GM12878 (cell line): ENCODE data around the gene HOXD10. TPM values are rescaled to one million over a fixed set of nuclear protein-coding genes. Genes with fewer than 3 reads are reported as not detected.

ENCODE experiments used
- ATAC-seq: fragments of 200-7000 bp; cut with Tn5 transposase; 3 replicates; pipeline ENCODE4 v1.9.1; 2020; ENCODE audit warnings: mild to moderate bottlenecking, moderate library complexity
- BruUV-seq: library from RNA; stranded (reverse); fragments of 400-500 nt; replicated peaks from 2 replicates; lab custom pipeline; 2021; lab: Mats Ljungman, UMichigan
- CTCF ChIA-PET: fragments of 300-600 bp; sonication (Branson Sonifier 250); formaldehyde crosslinking; extraction: SDS; loops from one replicate; lab custom pipeline; 2021; ENCODE audit warnings: inconsistent platforms; lab: Yijun Ruan, JAX
- POLR2A ChIA-PET: fragments of 350-600 bp; formaldehyde crosslinking; extraction: SDS; loops from one replicate; lab custom pipeline; 2021; ENCODE audit warnings: inconsistent platforms; lab: Charles Lee
- RAD21 ChIA-PET: fragments of 300-600 bp; sonication (Branson Sonifier 250); formaldehyde crosslinking; loops from one replicate; lab custom pipeline; 2023; ENCODE audit warnings: antibody characterized with exemption; ENCODE audit not compliant: unreplicated experiment; lab: Charles Lee
- SMC1A ChIA-PET: fragments of 300-600 bp; sonication (Branson Sonifier 250); formaldehyde crosslinking; loops from one replicate; lab custom pipeline; 2023; ENCODE audit not compliant: unreplicated experiment, uncharacterized antibody; lab: Charles Lee
- DNase-seq: peaks from one replicate; pipeline ENCODE4 v3.0.0-alpha.2; 2011; ENCODE audit warnings: low read depth, low spot score
- FAIRE-seq: peaks from 3 replicates; lab custom pipeline; 2011; peaks lifted over from hg19 to GRCh38; lab: Jason Lieb, UNC
- H2AFZ ChIP-seq: 2 replicates; pipeline ENCODE4 v1.6.0; 2011; ENCODE audit warnings: low read depth, low read length, control low read depth; ENCODE audit not compliant: control insufficient read depth
- H3K27ac ChIP-seq: 2 replicates; pipeline ENCODE4 v1.5.1; 2011; ENCODE audit warnings: control low read depth; ENCODE audit not compliant: control insufficient read depth, insufficient read depth
- H3K27me3 ChIP-seq, 2 experiments: replicated peaks in 1 of 2; 2 replicates each; pipeline versions ENCODE4 v1.6.0 to v1.6.1; 2011; ENCODE audit warnings: low read length in 1 of 2; ENCODE audit not compliant: control insufficient read depth in 2 of 2, insufficient read depth in 2 of 2
- H3K36me3 ChIP-seq, 2 experiments: 2 replicates each; pipeline ENCODE4 v1.5.1; 2011; ENCODE audit warnings: low read length in 1 of 2; ENCODE audit not compliant: control insufficient read depth in 2 of 2, insufficient read depth in 2 of 2
- H3K4me1 ChIP-seq: 2 replicates; pipeline ENCODE4 v1.6.1; 2011; ENCODE audit warnings: mild to moderate bottlenecking, low read length, moderate library complexity, mixed read lengths; ENCODE audit not compliant: control insufficient read depth, insufficient read depth
- H3K4me2 ChIP-seq: 2 replicates; pipeline ENCODE4 v1.6.0; 2011; ENCODE audit warnings: control low read depth; ENCODE audit not compliant: control insufficient read depth, insufficient read depth
- H3K4me3 ChIP-seq: fragments of 200-600 bp; sonication (generic); 2 replicates; pipeline ENCODE4 v1.5.1; 2016
- H3K79me2 ChIP-seq: 2 replicates; pipeline ENCODE4 v1.6.0; 2011; ENCODE audit warnings: low read length; ENCODE audit not compliant: control insufficient read depth, insufficient read depth
- H3K9ac ChIP-seq: 2 replicates; pipeline ENCODE4 v1.8.0; 2011; ENCODE audit warnings: low read length, control low read depth, mixed read lengths; ENCODE audit not compliant: control insufficient read depth, insufficient read depth
- H3K9me3 ChIP-seq: replicated peaks from 3 replicates; pipeline ENCODE4 v1.5.1; 2011; ENCODE audit warnings: mild to moderate bottlenecking, low read length; ENCODE audit not compliant: control insufficient read depth, insufficient read depth
- H4K20me1 ChIP-seq: 2 replicates; pipeline ENCODE4 v1.6.0; 2011; ENCODE audit not compliant: control insufficient read depth, insufficient read depth
- ASH2L ChIP-seq: fragments of 300-600, 200-600 bp; sonication (generic); IDR thresholded peaks from 2 replicates; pipeline ENCODE4 v1.6.1; 2017; ENCODE audit warnings: low read depth, mild to moderate bottlenecking, borderline replicate concordance
- BHLHE40 ChIP-seq, 2 experiments: fragments of 450-650 bp in 1 of 2; IDR thresholded peaks; 2 replicates each; pipeline ENCODE4 v1.6.1; 2011 to 2017; ENCODE audit warnings: low read depth in 2 of 2, borderline replicate concordance in 1 of 2, improper control_type of control experiment in 1 of 2, low read length in 1 of 2, mild to moderate bottlenecking in 1 of 2
- BRCA1 ChIP-seq: IDR thresholded peaks from 2 replicates; pipeline ENCODE4 v1.6.1; 2011; ENCODE audit warnings: low read depth, low read length, improper control_type of control experiment
- EED ChIP-seq: sonication (generic); IDR thresholded peaks from 2 replicates; pipeline ENCODE4 v1.6.1; 2016; ENCODE audit warnings: antibody characterized with exemption, low read depth
- FOS ChIP-seq: IDR thresholded peaks from 3 replicates; pipeline ENCODE4 v1.6.1; 2011; ENCODE audit warnings: borderline replicate concordance; ENCODE audit not compliant: insufficient read length; ENCODE audit errors: extremely low read depth
- GABPA ChIP-seq: IDR thresholded peaks from 2 replicates; pipeline ENCODE4 v1.6.1; 2014; ENCODE audit warnings: antibody characterized with exemption, low read depth, mild to moderate bottlenecking, inconsistent platforms
- IRF3 ChIP-seq: fragments of 450-650 bp; IDR thresholded peaks from 2 replicates; pipeline ENCODE4 v1.6.1; 2014; ENCODE audit warnings: mild to moderate bottlenecking
- MEF2A ChIP-seq: IDR thresholded peaks from 2 replicates; pipeline ENCODE4 v1.6.1; 2011; ENCODE audit warnings: low read depth, mild to moderate bottlenecking, low read length, moderate library complexity; ENCODE audit not compliant: insufficient read depth
- POU2F2 ChIP-seq: IDR thresholded peaks from 3 replicates; pipeline ENCODE4 v1.6.1; 2011; ENCODE audit warnings: low read depth, mild to moderate bottlenecking, low read length, borderline replicate concordance
- TCF12 ChIP-seq: IDR thresholded peaks from 2 replicates; pipeline ENCODE4 v1.6.1; 2011; ENCODE audit warnings: low read depth, mild to moderate bottlenecking, low read length
- ZBED1 ChIP-seq: IDR thresholded peaks from 2 replicates; pipeline ENCODE4 v1.6.1; 2016; ENCODE audit warnings: borderline replicate concordance
- ZNF384 ChIP-seq: IDR thresholded peaks from 2 replicates; pipeline ENCODE4 v1.6.1; 2012; ENCODE audit warnings: low read depth, mild to moderate bottlenecking, low read length, improper control_type of control experiment, borderline replicate concordance
- whole genome bisulfite sequencing: methylation state at CpG from one replicate; pipeline ENCODE4 v1.1.6; 2016; ENCODE audit warnings: low lambda C conversion rate; ENCODE audit not compliant: insufficient replicate concordance, insufficient coverage; ENCODE audit errors: missing lambda C conversion rate; 5-methylcytosine and 5-hydroxymethylcytosine counted together
- in situ Hi-C: fragments of 300-500 bp; cut with MboI; formaldehyde crosslinking; loops from 9 replicates; pipeline ENCODE4 v1.14.3; 2018; ENCODE audit warnings: mixed read lengths
- intact Hi-C: fragments of 100-400 bp; cut with micrococcal nuclease; formaldehyde crosslinking; loops from one replicate; pipeline ENCODE4 v1.14.2; 2022; ENCODE audit not compliant: unreplicated experiment
- polyA plus RNA-seq, 11 experiments: library from polyadenylated mRNA; depleted of rRNA in 4 of 11; unstranded in 6 of 11; stranded (reverse) in 5 of 11; fragments of >200 nt; fragmentation: Nextera tagmentation in 4 of 11; fragmentation: Illumina TruSeq in 1 of 11; extraction: Ambion mirVana in 4 of 11; extraction: Trizol in 1 of 11; gene quantifications; 1 replicate in 1 of 11; 2 replicates in 10 of 11; pipeline versions ENCODE4 v1.2.1 to v1.2.3, GENCODE V29; 2011 to 2016; ENCODE audit warnings: inconsistent platforms in 2 of 11, missing spikeins in 2 of 11, low read depth in 1 of 11
- total RNA-seq, 4 experiments: library from RNA; depleted of rRNA in 3 of 4; stranded (reverse); fragments of >200 nt in 3 of 4; fragmentation: Illumina TruSeq in 1 of 4; extraction: Trizol in 1 of 4; gene quantifications; 2 replicates each; pipeline versions ENCODE4 v1.2.1 to v1.2.3, GENCODE V29; 2013 to 2021
- TF ChIP-seq, protein P1 (sequence below): IDR thresholded peaks from 2 replicates; pipeline ENCODE4 v1.6.1; 2012; ENCODE audit warnings: low read depth, low read length, improper control_type of control experiment
- TF ChIP-seq, protein P2 (sequence below), 3 experiments: IDR thresholded peaks in 2 of 3; conservative IDR thresholded peaks in 1 of 3; 2 replicates each; pipeline ENCODE4 v1.5.1; 2011; ENCODE audit warnings: low read depth in 3 of 3, low read length in 3 of 3, mild to moderate bottlenecking in 3 of 3, control low read depth in 2 of 3, moderate library complexity in 2 of 3, inconsistent platforms in 1 of 3, mixed read lengths in 1 of 3; ENCODE audit not compliant: control insufficient read depth in 2 of 3, insufficient read depth in 1 of 3; ENCODE audit errors: extremely low read depth in 1 of 3
- TF ChIP-seq, protein P3 (sequence below): fragments of 450-650 bp; IDR thresholded peaks from 2 replicates; pipeline ENCODE4 v1.6.1; 2017; ENCODE audit warnings: antibody characterized with exemption, mild to moderate bottlenecking, moderate library complexity

HOXD10 gene
- total and polyA plus RNA-seq, 10 of the 15 experiments (the other 5 are each of a cell fraction or from before 2014, with no cell fraction given): not detected

GRCh38 chr2:176165370-176166050 is 48.9 kb downstream of the HOXD10 start (continued):
- TF ChIP-seq ZNF384 (no peak), IRF3 (no peak)
- TF ChIP-seq, protein P1, sequence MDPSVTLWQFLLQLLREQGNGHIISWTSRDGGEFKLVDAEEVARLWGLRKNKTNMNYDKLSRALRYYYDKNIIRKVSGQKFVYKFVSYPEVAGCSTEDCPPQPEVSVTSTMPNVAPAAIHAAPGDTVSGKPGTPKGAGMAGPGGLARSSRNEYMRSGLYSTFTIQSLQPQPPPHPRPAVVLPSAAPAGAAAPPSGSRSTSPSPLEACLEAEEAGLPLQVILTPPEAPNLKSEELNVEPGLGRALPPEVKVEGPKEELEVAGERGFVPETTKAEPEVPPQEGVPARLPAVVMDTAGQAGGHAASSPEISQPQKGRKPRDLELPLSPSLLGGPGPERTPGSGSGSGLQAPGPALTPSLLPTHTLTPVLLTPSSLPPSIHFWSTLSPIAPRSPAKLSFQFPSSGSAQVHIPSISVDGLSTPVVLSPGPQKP: no peak

- no TSS peak for BruUV-seq
- FAIRE-seq (no peak), ATAC-seq (no peak), DNase-seq (no peak)
- H3K9ac ChIP-seq: no peak overlapping the region
- ChIA-PET CTCF (interaction anchor here (0.6 kb wide), 1 partner anchor 865 kb away, joined by 4 read pairs; no protein-coding TSS in a partner anchor), SMC1A (interaction anchor here (1.0 to 1.3 kb wide), 2 partner anchors 388 to 484 kb away, joined by 3 to 4 read pairs; no protein-coding TSS in a partner anchor), RAD21 (interaction anchor here (1.4 kb wide), 1 partner anchor 289 kb away, joined by 3 read pairs; no protein-coding TSS in a partner anchor), POLR2A (no interaction called here)
- H3K9me3 ChIP-seq: peaks cover 2% of the 10 kb centered on the region; the same call in 2 of the 3 replicates
- in situ Hi-C loops: no loop called here
- H3K4me1 ChIP-seq: no peaks in the 10 kb centered on the region
- no peak overlapping the region for H3K4me2 ChIP-seq
- no peak overlapping the region for H2AFZ ChIP-seq
- intact Hi-C loops: no loop called here
- H3K79me2 ChIP-seq: no peaks in the 10 kb centered on the region
- H3K4me3 ChIP-seq: no peak overlapping the region
- H4K20me1 ChIP-seq: no peaks in the 10 kb centered on the region
- peaks cover 18 to 22% of the 10 kb centered on the region in 2 experiments for H3K27me3 ChIP-seq
- no peaks in the 10 kb centered on the region; a peak in 1 of 4 replicates for H3K36me3 ChIP-seq
- 0% methylated on average over 2 of the region's 2 CpGs for WGBS
- H3K27ac ChIP-seq: no peak overlapping the region
- TF ChIP-seq ASH2L (no peak), GABPA (no peak), BHLHE40 (IDR thresholded peaks at IDR 0.05; ENCODE audit: borderline replicate concordance in 1 of 2, low read depth in 2 of 2, low read length in 1 of 2) (no peak), BRCA1 (no peak), FOS (no peak), POU2F2 (no peak), ZBED1 (no peak), TCF12 (no peak), MEF2A (no peak), EED (no peak)
- TF ChIP-seq, protein P2, sequence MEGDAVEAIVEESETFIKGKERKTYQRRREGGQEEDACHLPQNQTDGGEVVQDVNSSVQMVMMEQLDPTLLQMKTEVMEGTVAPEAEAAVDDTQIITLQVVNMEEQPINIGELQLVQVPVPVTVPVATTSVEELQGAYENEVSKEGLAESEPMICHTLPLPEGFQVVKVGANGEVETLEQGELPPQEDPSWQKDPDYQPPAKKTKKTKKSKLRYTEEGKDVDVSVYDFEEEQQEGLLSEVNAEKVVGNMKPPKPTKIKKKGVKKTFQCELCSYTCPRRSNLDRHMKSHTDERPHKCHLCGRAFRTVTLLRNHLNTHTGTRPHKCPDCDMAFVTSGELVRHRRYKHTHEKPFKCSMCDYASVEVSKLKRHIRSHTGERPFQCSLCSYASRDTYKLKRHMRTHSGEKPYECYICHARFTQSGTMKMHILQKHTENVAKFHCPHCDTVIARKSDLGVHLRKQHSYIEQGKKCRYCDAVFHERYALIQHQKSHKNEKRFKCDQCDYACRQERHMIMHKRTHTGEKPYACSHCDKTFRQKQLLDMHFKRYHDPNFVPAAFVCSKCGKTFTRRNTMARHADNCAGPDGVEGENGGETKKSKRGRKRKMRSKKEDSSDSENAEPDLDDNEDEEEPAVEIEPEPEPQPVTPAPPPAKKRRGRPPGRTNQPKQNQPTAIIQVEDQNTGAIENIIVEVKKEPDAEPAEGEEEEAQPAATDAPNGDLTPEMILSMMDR (IDR thresholded peaks at IDR 0.05 in 2 of 3, conservative IDR thresholded peaks at IDR 0.05 in 1 of 3; ENCODE audit: control insufficient read depth in 2 of 3, extremely low read depth in 1 of 3, insufficient read depth in 1 of 3, low read depth in 3 of 3, low read length in 3 of 3): no peak
- TF ChIP-seq, protein P3, sequence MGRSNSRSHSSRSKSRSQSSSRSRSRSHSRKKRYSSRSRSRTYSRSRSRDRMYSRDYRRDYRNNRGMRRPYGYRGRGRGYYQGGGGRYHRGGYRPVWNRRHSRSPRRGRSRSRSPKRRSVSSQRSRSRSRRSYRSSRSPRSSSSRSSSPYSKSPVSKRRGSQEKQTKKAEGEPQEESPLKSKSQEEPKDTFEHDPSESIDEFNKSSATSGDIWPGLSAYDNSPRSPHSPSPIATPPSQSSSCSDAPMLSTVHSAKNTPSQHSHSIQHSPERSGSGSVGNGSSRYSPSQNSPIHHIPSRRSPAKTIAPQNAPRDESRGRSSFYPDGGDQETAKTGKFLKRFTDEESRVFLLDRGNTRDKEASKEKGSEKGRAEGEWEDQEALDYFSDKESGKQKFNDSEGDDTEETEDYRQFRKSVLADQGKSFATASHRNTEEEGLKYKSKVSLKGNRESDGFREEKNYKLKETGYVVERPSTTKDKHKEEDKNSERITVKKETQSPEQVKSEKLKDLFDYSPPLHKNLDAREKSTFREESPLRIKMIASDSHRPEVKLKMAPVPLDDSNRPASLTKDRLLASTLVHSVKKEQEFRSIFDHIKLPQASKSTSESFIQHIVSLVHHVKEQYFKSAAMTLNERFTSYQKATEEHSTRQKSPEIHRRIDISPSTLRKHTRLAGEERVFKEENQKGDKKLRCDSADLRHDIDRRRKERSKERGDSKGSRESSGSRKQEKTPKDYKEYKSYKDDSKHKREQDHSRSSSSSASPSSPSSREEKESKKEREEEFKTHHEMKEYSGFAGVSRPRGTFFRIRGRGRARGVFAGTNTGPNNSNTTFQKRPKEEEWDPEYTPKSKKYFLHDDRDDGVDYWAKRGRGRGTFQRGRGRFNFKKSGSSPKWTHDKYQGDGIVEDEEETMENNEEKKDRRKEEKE: no peak
These were observed 49.7 kb downstream of the HOXD10 start for GRCh38 chr2:176166272-176166671.
